Cardiac atrium fibroblast (primary cell): ENCODE measurements around the gene SLC36A4. TPM values are rescaled to one million over a fixed set of nuclear protein-coding genes. Genes with fewer than 3 reads are reported as not detected.

ENCODE experiments used
- total RNA-seq: library from RNA; depleted of rRNA; stranded (reverse); fragments of >200 nt; gene quantifications from 2 replicates; pipeline ENCODE4 v1.2.3, GENCODE V29; 2015

Gene SLC36A4
- total RNA-seq, result 7.8 and 11.0 TPM in 2 replicates

GRCh38 chr11:93197380-93198214, at the start of gene SLC36A4:
Gene SLC36A4 (minus strand): TSS chr11:93197991. CDS start chr11:93197832, 159 bp downstream.

Other genes starting within 250 kb of the SLC36A4 start
- not detected in 2 replicates for gene MTNR1B, start 228.3 kb downstream of the SLC36A4 start, total RNA-seq
- not detected in 2 replicates for gene DEUP1, start 132.8 kb upstream of the SLC36A4 start, total RNA-seq